CD4-positive, alpha-beta T cell treated with Interleukin-12 subunit alpha and Interleukin-12 subunit beta, for 1 hour (primary cell): ENCODE results near the gene MCTS1.
"Not testable (repeated sequence)": the region's sequence is repeated elsewhere in the genome, so short reads cannot be mapped to it uniquely, and the experiment has no call there.

Experiments
- DNase-seq: peaks from one replicate; pipeline ENCODE4 v3.0.0-alpha.2; 2020

MCTS1 gene

DNA sequence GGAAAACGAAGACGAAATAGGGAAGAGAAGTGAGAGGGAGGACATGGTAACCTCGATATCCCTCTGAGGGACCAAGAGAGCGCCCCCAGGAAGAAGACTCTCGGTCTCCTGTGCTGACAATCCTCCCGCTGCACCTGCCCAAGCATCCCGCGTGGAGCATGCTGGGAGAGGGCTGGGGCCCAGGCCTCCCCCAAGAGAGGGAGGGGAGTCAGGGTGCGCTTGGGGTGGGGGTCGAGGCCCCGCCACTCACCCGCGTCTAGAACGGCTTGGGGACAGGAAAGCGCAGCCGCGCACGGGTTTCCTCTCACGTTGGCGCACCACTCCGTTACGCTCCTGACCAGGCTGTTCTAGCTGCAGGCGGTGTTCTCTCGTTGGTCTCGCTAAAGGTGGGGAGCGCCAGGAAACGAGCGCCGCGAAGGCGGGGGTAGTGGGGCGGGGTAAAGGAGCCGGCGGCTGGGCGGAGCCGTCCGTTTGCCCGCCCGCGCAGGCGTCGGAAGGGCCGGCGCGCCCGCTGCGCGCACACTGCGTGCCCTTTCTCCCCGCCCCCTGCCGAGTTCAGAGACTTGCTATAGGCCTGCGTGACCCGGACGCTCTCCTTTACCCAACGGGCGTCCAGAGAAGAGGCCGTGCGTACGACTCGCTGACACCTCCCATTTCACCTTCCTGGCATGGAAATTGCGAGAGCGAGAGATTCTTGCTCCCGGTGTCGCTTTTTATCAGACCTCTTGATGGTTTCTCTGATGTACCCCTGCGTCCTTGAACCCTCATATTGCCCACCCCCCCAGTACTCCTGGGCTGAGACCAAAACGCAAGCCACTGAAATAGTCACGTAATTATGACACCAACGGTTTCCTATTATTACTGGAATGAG lies 26.0 kb downstream of the MCTS1 start, which contains the start of gene C1GALT1C1:
Gene C1GALT1C1, minus strand, starts transcription at position 388 of the 871 bp plus-strand sequence. CDS start 2,888 bp downstream, outside the sequence.
- DNase-seq: peak; percentile 93

DNA sequence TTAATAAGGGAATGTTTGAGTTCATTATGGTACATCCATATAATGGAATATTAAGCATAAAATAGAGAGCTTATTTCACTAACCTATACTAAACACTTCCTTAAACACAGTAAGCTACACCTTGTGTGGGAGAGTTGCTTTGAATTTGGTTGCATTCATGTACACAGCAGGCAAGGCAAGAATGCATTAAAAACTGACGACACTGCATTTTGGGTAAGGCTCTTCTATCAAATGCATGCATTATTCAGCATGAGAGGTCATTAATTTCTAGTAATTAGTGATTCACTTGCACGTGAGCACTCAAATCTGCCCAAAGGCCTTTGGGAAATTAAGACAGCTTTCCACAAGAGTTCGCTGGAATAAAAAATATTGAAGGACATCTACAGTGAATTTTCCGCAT lies 34.7 kb downstream of the MCTS1 start:
- DNase-seq: no peak

DNA sequence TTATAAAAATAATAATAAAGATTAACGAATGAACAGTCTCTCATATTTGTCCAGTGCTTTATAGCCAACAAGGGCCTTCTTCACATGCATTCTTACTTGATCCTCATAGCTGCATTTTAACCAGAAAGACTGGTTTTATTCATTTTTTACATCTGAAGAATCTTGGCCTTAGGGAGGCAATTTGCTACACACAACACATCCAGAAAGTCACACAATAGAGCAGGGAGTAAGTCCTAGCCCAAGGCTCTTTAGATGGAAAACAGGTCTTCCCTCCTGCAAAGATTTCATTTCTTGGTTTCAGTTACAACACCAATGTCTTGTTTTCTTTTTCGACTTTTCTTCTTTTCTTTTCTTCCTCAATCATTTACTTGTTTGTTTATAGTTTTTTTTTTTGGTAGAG lies 39.0 kb downstream of the MCTS1 start:
- DNase-seq: no peak

DNA sequence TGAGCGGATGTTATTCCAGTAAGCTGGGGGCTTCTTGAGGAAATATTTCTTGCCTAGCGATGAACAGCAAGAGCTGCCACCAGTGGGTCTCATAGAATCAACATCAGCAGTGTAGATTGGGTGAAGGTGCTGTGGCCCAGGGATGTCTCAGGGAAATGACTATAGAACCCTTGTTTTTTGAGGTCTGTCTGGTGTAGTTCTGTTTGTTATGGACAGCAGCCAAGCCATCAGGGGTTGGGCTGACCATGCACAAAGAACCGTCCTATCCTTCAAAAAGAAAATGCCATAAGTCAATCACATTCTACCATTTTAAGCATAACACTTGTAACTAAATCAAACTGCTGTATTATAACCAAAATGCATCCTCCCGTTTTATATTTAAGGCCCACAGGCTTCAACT lies 43.2 kb downstream of the MCTS1 start:
- DNase-seq: no peak

DNA sequence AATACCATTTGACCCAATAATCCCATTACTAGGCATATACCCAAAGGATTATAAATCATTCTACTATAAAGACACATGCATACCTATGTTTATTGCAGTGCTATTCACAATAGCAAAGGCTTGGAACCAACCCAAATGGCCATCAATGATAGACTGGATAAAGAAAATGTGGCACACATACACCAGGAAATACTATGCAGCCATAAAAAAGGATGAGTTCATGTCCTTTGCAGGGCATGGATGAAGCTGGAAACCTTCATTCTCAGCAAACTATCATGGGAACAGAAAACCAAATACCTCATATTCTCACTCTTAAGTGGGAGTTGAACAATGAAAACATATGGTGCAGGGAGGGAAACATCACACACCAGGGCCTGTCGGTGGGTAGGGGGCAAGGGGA lies 48.4 kb downstream of the MCTS1 start:
- not testable (repeated sequence) for DNase-seq

DNA sequence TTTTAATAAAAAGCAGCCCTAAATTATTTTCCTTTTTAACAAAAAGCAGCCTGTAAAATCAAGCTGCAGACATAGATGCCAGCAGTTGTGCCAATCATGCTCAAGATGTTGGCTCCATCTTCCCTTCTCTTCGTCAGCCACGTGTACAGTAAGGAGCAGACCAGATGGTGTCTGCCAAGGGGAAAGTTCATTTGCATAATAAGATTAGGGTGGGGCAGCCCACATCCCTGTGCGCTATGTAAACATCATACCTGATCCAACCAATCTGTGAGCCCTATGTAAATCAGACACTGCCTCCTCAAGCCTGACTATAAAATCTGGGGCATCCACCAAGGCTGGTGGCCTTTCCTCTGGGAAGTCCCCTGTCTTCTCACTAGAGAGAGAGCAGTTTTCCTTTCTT lies 49.1 kb downstream of the MCTS1 start:
- DNase-seq: no peak

DNA sequence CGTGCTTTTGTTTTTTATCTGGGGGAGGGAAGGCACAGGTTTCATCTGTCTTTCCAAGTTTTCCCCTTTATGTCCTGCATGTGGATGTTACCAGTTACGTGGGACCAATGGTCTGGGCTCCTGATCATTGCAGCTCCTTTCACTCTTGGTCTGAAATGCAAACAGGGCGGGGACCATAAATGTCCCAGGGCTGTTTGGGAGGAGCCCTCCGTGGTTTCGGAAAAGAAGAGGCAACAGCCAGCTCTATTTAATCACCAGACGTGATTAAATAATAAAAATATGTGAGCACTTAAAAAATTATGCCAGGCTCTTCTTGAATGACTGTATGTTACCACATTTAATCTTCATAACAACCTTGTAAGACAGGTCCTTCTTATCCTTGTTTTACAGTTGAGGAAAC lies 56.7 kb downstream of the MCTS1 start:
- DNase-seq: no peak
